Adipocyte (in vitro differentiated cells): ENCODE results near the gene MGMT.

Experiments
- DNase-seq: peaks from one replicate; pipeline ENCODE4 v3.0.0-alpha.2; 2015; ENCODE audit warnings: low read depth
- H3K27me3 ChIP-seq: replicated peaks from 2 replicates; pipeline ENCODE4 v1.7.0; 2013; ENCODE audit warnings: mild to moderate bottlenecking, low read length, moderate library complexity; ENCODE audit not compliant: control insufficient read depth, insufficient read depth
- H3K36me3 ChIP-seq: 2 replicates; pipeline ENCODE4 v1.7.0; 2013; ENCODE audit warnings: low read length, mild to moderate bottlenecking, moderate library complexity; ENCODE audit not compliant: control insufficient read depth, insufficient read depth, severe bottlenecking
- H3K4me1 ChIP-seq: 2 replicates; pipeline ENCODE4 v1.7.0; 2013; ENCODE audit warnings: mild to moderate bottlenecking, low read length, moderate library complexity; ENCODE audit not compliant: control insufficient read depth, insufficient read depth
- H3K4me3 ChIP-seq: 2 replicates; pipeline ENCODE4 v1.7.0; 2013; ENCODE audit warnings: mild to moderate bottlenecking, low read length, moderate library complexity
- H3K9ac ChIP-seq: 2 replicates; pipeline ENCODE4 v1.7.0; 2013; ENCODE audit warnings: mild to moderate bottlenecking, low read length, moderate library complexity
- H3K9me3 ChIP-seq: 2 replicates; pipeline ENCODE4 v1.7.0; 2013; ENCODE audit warnings: mild to moderate bottlenecking, low read length, moderate library complexity; ENCODE audit not compliant: control insufficient read depth

The MGMT gene

GRCh38 chr10:129761981-129762956, 295.2 kb downstream of the MGMT start:
- peaks cover 8% of the 10 kb centered on the region for H3K36me3 ChIP-seq
- H3K4me3 ChIP-seq: no peak overlapping the region
- H3K27me3 ChIP-seq: no peaks in the 10 kb centered on the region
- H3K9me3 ChIP-seq: no peaks in the 10 kb centered on the region
- H3K4me1 ChIP-seq: no peaks in the 10 kb centered on the region
- no peak for DNase-seq
- H3K9ac ChIP-seq: no peak overlapping the region

- no peaks in the 10 kb centered on the region for H3K27me3 ChIP-seq
- H3K36me3 ChIP-seq: peaks cover 8% of the 10 kb centered on the region
- H3K4me1 ChIP-seq: no peaks in the 10 kb centered on the region
- no peak overlapping the region for H3K4me3 ChIP-seq
- no peak for DNase-seq
- no peak overlapping the region for H3K9ac ChIP-seq
- no peaks in the 10 kb centered on the region for H3K9me3 ChIP-seq
Observed at GRCh38 chr10:129764011-129764900, 297.2 kb downstream of the MGMT start.

- DNase-seq: no peak
- Histone ChIP-seq H3K9ac (no peak overlapping the region), H3K4me1 (no peaks in the 10 kb centered on the region), H3K4me3 (no peak overlapping the region), H3K9me3 (no peaks in the 10 kb centered on the region), H3K27me3 (no peaks in the 10 kb centered on the region), H3K36me3 (peaks cover 8% of the 10 kb centered on the region)
Observed at GRCh38 chr10:129764901-129765663, 298.0 kb downstream of the MGMT start.

GRCh38 chr10:129765664-129766550, 298.9 kb downstream of the MGMT start:
- no peak overlapping the region for H3K4me3 ChIP-seq
- H3K9ac ChIP-seq: no peak overlapping the region
- H3K9me3 ChIP-seq: no peaks in the 10 kb centered on the region
- H3K27me3 ChIP-seq: no peaks in the 10 kb centered on the region
- H3K4me1 ChIP-seq: no peaks in the 10 kb centered on the region
- DNase-seq: no peak
- peaks cover 4% of the 10 kb centered on the region for H3K36me3 ChIP-seq

- no peak for DNase-seq
- H3K36me3 ChIP-seq: no peaks in the 10 kb centered on the region
- H3K9me3 ChIP-seq: no peaks in the 10 kb centered on the region
- H3K9ac ChIP-seq: no peak overlapping the region
- no peaks in the 10 kb centered on the region for H3K27me3 ChIP-seq
- H3K4me1 ChIP-seq: no peaks in the 10 kb centered on the region
- no peak overlapping the region for H3K4me3 ChIP-seq
Observed at GRCh38 chr10:129766611-129767550, 299.8 kb downstream of the MGMT start.

GRCh38 chr10:129767751-129768150, 300.7 kb downstream of the MGMT start:
- no peaks in the 10 kb centered on the region for H3K9me3 ChIP-seq
- no peak overlapping the region for H3K4me3 ChIP-seq
- no peaks in the 10 kb centered on the region for H3K4me1 ChIP-seq
- DNase-seq: no peak
- no peaks in the 10 kb centered on the region for H3K36me3 ChIP-seq
- no peak overlapping the region for H3K9ac ChIP-seq
- no peaks in the 10 kb centered on the region for H3K27me3 ChIP-seq

- H3K4me3 ChIP-seq: no peak overlapping the region
- H3K27me3 ChIP-seq: no peaks in the 10 kb centered on the region
- DNase-seq: no peak
Observed at GRCh38 chr10:129768437-129769355, 301.7 kb downstream of the MGMT start.

GRCh38 chr10:129769381-129770116, 302.5 kb downstream of the MGMT start:
- DNase-seq: no peak
- Histone ChIP-seq H3K4me3 (no peak overlapping the region), H3K36me3 (no peaks in the 10 kb centered on the region), H3K27me3 (no peaks in the 10 kb centered on the region), H3K9me3 (no peaks in the 10 kb centered on the region), H3K4me1 (no peaks in the 10 kb centered on the region), H3K9ac (no peak overlapping the region)

More at GRCh38 chr10:129768437-129769355, 301.7 kb downstream of the MGMT start:
- Histone ChIP-seq H3K4me1 (no peaks in the 10 kb centered on the region), H3K9ac (no peak overlapping the region), H3K36me3 (no peaks in the 10 kb centered on the region), H3K9me3 (no peaks in the 10 kb centered on the region)
